Measurements from ENCODE around the gene UBXN11. TPM values are rescaled to one million over a fixed set of nuclear protein-coding genes. Genes with fewer than 3 reads are reported as not detected.

UBXN11 gene
- total RNA-seq, 1 donor from 2014 or later, result 8.3 TPM

DNA sequence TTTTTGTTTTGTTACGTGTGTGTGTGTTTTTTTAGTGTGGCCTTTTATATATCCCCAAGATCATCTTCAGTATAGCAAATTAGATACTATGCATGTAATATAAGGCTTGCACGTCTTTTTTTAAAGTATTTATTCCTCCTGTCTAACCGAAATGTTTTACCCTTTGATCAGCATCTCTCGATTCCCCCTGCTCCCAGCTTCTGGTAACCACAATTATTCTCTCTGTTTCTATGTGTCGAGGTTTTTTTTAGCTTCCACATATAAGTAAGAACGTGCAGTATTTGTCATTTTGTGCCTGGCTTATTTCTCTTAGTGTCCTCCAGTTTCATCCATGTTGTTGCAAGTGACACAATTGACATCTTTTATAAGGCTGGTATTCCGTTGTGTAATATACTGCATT, 53.7 kb downstream of the UBXN11 start:
- no peak for ATAC-seq (ENCODE audit: poor library complexity)
- intact Hi-C loops (cut with DNase I), result no loop called here
- DNase-seq, result no peak

DNA sequence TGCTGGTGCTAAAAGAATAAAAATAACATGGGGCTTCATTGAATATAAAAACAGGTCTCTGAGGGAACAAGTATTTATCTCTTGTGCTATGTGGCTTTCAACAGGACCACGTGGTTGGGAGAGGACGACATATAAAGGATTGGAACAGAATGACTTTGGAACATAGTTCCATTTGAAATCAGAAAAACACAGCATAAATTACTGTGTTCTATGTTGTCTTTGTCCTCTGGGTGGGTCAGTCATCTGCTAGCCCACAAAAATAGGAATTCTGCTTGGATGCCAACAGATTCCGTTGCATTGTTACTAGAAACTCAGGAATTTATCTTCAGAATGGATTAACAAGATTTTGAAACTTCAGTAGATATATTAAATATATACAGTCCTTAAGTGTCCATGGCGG, 66.5 kb downstream of the UBXN11 start:
- DNase-seq, result no peak
- no peak for ATAC-seq (ENCODE audit: poor library complexity)
- intact Hi-C loops (cut with DNase I), result no loop called here

DNA sequence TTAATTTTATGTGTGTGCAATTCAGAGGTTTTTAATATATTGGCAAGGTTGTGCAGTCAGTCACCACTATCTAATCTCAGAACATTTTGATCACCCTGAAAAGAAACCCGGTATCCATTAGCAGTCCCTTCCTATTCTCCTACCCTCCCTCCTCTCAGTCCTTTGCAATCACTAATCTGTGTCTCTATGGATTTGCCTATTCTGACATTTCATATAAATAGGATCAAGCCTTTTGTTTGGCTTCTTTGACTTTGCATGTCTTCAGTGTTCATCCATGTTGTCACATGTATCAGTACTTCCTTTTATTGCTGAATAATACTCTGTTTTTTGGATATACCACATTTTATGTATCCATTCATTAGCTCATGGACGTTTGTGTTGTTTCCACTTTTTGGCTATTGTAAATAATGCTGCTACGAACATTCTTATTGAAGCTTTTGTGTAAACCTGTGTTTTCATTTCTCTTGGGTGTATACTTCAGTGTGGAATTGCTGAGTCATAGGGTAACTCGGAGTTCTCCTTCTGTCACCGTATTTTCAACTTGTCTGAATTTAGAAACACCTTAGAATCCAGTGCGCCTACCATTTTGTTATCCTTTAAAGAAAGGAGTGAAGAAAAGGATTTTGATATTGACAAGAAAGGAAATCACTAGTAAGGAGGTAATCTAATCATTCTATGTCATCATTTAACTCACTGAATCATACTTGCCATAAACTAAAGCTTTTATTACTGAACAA, 69.0 kb downstream of the UBXN11 start:
- DNase-seq, result no peak
- intact Hi-C loops (cut with DNase I), result no loop called here
- no peak for ATAC-seq (ENCODE audit: poor library complexity)

DNA sequence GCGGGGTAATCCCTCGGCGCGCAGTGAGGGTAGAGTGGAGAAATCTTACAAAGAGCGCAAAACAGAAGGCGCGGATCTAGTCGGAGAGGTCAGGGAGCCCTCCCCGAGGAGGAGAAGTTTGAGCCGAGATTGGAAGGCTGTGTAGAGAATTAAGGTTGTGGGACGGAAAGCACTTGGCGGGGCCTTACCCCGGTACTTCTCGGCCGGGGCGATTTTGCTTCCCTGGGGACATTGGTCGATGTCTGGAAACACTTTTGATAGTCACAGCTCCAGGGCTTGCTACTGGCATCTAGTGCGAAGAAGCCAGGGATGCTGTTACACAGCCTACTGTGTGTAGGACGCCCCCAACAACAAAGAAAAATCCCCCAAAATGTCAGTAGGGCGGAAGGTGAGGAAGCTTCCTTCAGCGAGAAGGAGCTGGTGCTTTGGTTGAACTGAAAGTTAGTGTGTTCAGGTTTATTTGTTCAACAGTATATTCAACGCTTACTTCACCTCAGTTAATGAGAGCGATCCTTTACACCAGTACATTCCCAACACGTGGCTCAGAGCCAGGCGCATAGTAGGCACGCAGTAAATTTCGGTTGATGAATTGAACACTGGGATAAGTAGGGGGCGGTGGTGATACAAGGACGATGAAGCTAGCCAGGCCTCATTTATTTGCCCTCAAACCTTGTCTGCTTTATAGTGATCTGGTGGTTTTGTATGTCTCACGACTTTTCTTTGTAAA, 71.6 kb downstream of the UBXN11 start:
- ATAC-seq (ENCODE audit: poor library complexity) (peak; percentile 0), DNase-seq (no peak)
- intact Hi-C loops (cut with DNase I), result loop anchor here (5.0 kb wide), 1 partner anchor 133 kb away; no protein-coding TSS in a partner anchor

DNA sequence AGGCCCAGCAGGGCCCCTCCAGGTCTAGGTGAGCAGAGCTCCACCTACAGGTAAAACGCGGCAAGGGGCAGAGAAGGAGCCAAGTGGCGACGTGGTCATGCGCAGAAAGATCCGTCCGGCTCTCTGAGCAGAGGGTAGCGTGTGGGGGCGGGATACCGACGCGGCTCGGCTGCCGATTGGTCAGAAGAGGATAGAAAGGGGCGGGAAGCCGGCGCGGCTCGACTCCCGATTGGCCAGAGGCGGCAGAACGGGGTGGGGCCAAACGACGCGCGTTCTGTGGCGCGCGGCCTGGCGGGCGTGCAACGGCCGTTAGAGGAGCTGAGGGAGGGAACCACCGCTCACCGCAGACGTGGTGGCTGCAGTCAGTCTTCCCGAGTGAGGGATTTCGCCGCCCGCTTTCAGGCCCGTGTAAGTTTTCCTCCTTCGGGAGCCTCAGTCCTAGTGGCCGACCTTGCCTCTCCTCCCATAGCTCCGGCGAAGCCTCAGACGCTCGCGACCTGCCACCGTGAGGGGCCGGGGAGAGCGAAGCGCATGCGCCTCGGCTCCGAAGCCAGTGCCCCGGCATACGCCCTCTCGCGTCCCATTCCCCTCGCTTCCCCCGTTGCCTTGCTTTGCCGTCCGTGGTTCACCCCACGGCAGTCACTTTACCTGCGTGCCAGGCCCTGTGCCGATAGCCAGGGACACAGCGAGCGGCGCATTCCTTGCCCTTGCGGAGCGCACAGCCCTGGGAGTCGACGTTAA, 72.4 kb downstream of the UBXN11 start, which contains the start of gene CEP85:
Gene CEP85 (plus strand): TSS at position 298 of the 741 bp plus-strand sequence. CDS start 5,584 bp downstream, outside the sequence.
- peak; percentile 99 for ATAC-seq (ENCODE audit: poor library complexity)
- peak; percentile 99 for DNase-seq
- intact Hi-C loops (cut with DNase I), result loop anchor here (5.0 kb wide), 1 partner anchor 132 kb away; no protein-coding TSS in a partner anchor

Other genes with a start within 250 kb of the UBXN11 start
- 229 TPM for gene TRIM63, start 239.0 kb downstream of the UBXN11 start, total RNA-seq
- gene PDIK1L, start 194.8 kb downstream of the UBXN11 start, total RNA-seq, result 4.0 TPM
- gene FAM110D, start 147.6 kb downstream of the UBXN11 start, total RNA-seq, result 4.0 TPM
- gene C1orf232, start 137.7 kb downstream of the UBXN11 start, total RNA-seq, result not detected
- 14.1 TPM for gene ZNF593, start 136.7 kb downstream of the UBXN11 start, total RNA-seq
- gene ZNF593OS, start 134.8 kb downstream of the UBXN11 start, total RNA-seq, result not detected
- 1.4 TPM for gene CNKSR1, start 129.1 kb downstream of the UBXN11 start, total RNA-seq
- not detected for gene CATSPER4, start 116.0 kb downstream of the UBXN11 start, total RNA-seq
- gene CEP85, start 72.4 kb downstream of the UBXN11 start, total RNA-seq, result 82.5 TPM
- gene SH3BGRL3, start 26.6 kb downstream of the UBXN11 start, total RNA-seq, result 33.9 TPM
- gene CD52, start 11.3 kb upstream of the UBXN11 start, total RNA-seq, result 4.4 TPM
- gene CRYBG2, start 47.5 kb upstream of the UBXN11 start, total RNA-seq, result not detected
- gene ZNF683, start 66.1 kb upstream of the UBXN11 start, total RNA-seq, result not detected
- gene LIN28A, start 104.2 kb upstream of the UBXN11 start, total RNA-seq, result not detected
- 23.7 TPM for gene DHDDS, start 125.7 kb upstream of the UBXN11 start, total RNA-seq
- 132 TPM for gene HMGN2, start 165.8 kb upstream of the UBXN11 start, total RNA-seq
- gene RPS6KA1, start 223.1 kb upstream of the UBXN11 start, total RNA-seq, result 3.9 TPM